Raji (cell line): Measurements from ENCODE around the gene PBLD.

Experiments
- POLR2A ChIP-seq: IDR thresholded peaks from 2 replicates; pipeline ENCODE4 v1.6.1; 2011; ENCODE audit warnings: low read depth, low read length, control low read depth; ENCODE audit not compliant: insufficient read depth

The PBLD gene

GRCh38 chr10:68334672-68335467, 2.1 kb upstream of the PBLD start:
- TF ChIP-seq POLR2A: no peak

GRCh38 chr10:68333440-68334431, 1.0 kb upstream of the PBLD start:
- TF ChIP-seq POLR2A: no peak

GRCh38 chr10:68333058-68333395, 299 bp upstream of the PBLD start:
- TF ChIP-seq POLR2A: no peak

GRCh38 chr10:68331455-68332258, 1.1 kb downstream of the PBLD start, which contains the start of gene HNRNPH3:
Gene HNRNPH3, plus strand, starts transcription at chr10:68332064. Its CDS starts 5,158 bp downstream, at chr10:68337222.
- peak; percentile 99 for TF ChIP-seq POLR2A

- no peak for TF ChIP-seq POLR2A
These were observed 1.8 kb downstream of the PBLD start for GRCh38 chr10:68330852-68331454.

- TF ChIP-seq POLR2A: no peak
These were observed 3.2 kb downstream of the PBLD start for GRCh38 chr10:68329506-68329861.

- peak; percentile 44 for TF ChIP-seq POLR2A
These were observed 4.6 kb downstream of the PBLD start for GRCh38 chr10:68327889-68328786.

- no peak for TF ChIP-seq POLR2A
These were observed 14.2 kb downstream of the PBLD start for GRCh38 chr10:68318331-68319059.

- TF ChIP-seq POLR2A: no peak
These were observed 17.1 kb downstream of the PBLD start for GRCh38 chr10:68315582-68315981.

- TF ChIP-seq POLR2A: no peak
These were observed 22.2 kb downstream of the PBLD start for GRCh38 chr10:68310531-68310930.

- no peak for TF ChIP-seq POLR2A
These were observed 26.9 kb downstream of the PBLD start for GRCh38 chr10:68305854-68306253.

GRCh38 chr10:68303849-68304412, 28.8 kb downstream of the PBLD start:
- no peak for TF ChIP-seq POLR2A

- no peak for TF ChIP-seq POLR2A
These were observed 29.9 kb downstream of the PBLD start for GRCh38 chr10:68302871-68303270.
